Cortex of kidney (tissue), 1 donor: Measurements from ENCODE around the gene MARK1.
A peak's percentile ranks its signal among the peaks of the same experiment; 100 is the strongest.

Experiments used
- DNase-seq: peaks from one replicate; lab custom pipeline; 2025; lab: John Stamatoyannopoulos, UW

The MARK1 gene

DNA sequence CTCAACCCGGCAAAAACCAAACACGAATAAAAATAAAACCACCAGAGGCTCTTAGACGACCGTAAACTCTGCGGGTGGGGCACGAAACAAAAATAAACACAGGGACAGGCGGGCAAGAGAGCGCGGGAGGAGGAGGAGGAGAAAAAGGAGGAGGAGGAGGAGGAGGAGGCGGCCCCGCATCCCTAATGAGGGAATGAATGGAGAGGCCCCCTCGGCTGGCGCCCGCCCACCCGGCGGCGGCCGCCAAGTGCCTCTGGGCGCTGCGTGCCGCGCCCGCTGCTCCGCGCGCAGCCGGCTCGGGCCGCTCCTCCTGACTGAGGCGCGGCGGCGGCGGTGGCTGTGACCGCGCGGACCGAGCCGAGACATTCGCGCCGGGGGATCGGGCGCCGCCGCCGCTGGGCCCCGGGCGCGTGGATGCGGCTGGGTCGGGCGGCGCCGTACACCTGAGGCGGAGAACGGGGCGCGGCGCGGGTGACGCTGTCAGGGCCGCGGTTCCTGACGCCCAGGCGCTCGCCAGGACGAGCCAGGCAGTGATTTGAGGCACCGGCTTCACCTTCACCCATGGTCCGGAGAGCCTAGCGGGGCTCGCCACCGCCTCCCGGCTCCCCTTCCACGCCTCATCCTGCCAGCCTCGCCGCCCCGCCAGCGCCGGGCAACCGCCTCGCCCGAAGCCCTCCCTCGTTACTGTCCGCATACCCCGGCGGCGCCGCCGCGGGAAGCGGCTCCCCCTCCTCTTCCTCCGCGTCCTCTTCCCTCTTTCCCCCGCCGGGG lies at the start of gene MARK1:
Gene MARK1, plus strand, starts transcription at position 229 of the 771 bp plus-strand sequence. CDS start 687 bp downstream, outside the sequence.
- no peak for DNase-seq

DNA sequence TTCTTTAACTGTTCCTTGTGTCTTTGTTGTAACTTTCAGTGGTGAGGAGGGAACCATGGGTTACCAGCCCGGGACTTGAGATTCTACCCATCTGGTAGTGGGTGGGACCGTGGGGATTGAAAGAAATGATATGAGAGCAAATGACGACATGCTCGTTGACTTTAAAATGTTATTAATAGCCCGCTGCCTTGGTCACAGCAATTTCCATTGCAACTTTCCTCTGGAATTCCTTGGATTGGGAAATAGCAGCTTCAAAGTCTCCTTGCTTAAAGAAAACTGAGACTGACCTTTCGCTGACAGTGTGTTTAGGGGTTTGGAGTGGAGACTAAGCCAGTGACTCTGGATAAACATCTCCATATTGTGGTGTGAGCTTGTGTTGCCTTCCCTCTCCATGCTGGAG lies 44.2 kb upstream of the MARK1 start:
- DNase-seq = no peak

DNA sequence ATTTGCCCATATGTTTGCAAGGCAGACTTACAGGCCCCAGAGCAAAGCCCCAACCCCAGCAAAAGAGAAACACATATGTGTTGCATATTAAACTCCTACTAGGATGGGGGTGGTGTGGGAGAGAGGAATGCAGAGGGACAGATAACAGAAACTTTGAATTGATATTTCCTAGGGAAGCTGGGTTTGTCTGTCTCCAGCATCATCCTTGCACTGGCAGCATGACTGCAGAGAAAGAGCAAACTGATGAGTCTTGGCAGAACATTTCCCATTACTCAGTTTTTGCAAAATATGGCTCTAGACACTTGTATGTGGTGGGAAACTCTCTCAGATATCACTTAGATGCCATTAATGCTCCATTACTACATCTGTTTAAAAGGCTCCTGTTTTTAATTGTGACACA lies 43.8 kb upstream of the MARK1 start:
- no peak for DNase-seq

DNA sequence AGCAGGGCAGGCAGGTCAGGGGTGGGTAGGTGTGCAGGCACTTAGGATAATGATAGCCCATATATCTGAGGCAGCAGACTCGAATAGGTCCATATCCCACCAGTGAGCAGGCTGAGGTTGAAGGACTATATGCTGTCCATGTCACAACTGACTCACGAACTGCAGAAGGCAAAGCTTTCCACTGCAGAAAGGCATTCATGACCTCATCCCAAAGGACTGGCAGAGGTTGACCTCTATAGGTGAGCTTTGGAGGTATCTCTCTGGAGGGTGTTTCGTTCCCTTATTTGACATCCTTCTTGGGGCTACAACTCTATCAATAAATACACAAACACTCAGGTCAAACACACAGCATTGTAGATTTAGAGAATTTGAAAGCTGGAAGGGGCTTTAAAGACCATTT lies 42.8 kb upstream of the MARK1 start:
- no peak for DNase-seq

DNA sequence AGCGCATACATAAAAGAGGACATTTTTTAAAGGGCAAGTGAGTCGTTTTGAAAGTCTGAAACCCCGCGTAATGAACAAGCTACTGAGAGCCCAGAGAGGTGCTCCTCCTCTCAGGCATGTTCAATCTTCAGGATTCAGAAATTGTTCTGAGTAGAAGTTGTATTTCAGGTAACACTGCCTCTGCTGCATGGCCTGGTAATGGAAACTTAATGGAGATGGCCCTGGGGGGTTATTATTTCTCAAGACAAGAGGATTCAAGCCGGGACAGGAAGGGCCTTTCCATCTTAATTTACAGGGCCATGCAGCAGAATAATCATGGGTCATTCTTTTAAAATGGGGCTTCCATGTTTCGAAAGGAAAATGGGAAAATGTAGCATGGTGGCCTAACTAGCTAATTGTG lies 42.1 kb upstream of the MARK1 start:
- no peak for DNase-seq

- no peak for DNase-seq
Observed at GRCh38 chr1:220487297-220487820, 40.6 kb upstream of the MARK1 start.

DNA sequence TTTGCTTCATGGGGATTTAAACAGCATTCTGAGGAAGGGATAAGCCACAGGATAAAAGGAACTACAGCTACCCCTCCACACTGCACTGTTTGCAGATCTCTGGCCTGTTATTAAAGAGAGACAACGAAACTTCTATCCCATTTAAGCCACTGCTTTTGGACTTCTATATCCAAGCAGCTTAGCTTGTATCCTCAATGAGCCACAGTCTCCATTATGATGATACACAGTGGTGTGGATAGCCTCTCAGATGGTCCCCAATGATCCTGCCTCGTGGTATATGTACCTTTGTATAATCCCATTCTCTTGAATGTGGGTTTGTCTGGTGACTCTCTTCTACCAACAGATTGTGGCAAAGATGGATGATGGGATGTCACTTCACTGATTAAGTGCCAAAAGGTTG lies 36.0 kb upstream of the MARK1 start:
- no peak for DNase-seq

DNA sequence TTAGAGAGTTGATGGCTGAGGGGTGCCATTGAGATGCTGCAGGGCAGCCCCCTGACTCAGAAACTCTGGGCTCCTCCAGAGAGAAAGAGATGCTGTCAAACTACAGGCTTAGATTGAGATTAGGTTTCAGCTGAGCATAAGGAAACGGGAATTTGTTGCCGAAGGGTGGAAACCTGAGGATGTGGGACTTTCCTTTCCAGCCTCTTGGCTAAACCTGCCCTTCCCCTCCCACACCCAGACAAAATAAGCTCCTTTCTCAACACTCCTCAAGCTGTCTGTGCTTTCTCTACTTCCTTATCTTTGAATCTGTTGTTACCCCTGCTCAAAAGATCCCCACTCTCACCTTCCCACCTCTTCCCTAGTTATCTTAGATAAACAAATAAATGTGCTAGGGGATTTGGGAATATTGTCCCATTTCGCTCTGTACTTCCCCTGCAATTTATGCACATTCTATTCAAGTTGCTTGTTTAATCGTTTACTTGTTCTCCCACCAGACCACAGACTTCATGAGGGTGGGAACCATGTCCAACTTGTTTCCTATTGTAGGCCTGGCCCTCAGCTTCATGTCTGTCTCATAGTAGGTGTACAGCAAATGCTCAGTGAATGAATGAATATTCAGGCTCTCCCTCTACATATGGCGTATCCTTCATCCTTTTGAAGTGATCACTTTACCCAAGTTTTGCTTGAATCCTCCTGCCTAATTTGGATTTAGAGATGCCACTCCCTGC lies 30.6 kb upstream of the MARK1 start:
- DNase-seq = no peak

GRCh38 chr1:220498188-220498587 lies 29.7 kb upstream of the MARK1 start:
- no peak for DNase-seq

- DNase-seq = no peak
Observed at GRCh38 chr1:220500372-220500771, 27.6 kb upstream of the MARK1 start.

- DNase-seq = no peak
Observed at GRCh38 chr1:220504329-220504728, 23.6 kb upstream of the MARK1 start.

DNA sequence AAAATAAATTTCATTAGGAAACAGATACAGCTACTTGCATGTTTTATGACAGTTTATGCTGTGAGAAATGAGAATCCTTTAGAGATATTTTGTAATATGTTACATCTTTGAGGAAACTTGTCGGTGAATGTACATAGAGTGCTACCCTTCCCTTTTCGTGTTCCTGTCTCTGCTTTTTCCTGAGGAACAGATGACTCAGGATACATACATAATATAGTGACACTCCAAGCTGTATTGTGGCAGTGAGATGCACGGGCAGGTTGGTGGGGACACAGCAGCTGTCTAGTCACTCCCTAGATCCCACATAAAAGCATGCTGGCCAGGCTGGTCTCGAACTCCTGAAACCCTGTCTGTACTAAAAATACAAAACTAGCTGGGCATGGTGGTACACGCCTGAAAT lies 20.9 kb upstream of the MARK1 start:
- no peak for DNase-seq

DNA sequence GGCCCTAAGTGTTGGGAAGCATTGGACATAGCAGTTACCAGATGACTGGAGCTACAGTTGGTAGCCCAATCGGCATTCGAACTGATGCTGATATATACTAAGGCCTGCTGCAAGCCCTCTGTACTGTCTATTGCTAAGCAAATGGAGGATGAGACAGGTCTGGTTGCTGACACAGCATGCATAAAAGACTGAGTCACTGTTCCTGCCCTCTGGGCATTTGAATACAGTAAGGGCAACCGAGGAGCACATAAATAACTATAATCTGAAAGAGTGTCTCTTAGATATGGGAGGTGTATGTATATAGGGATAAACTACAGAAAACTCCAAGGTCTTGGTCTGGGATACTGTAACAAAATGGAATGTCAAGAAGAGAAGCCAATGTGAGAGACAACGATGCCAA lies 16.8 kb upstream of the MARK1 start:
- no peak for DNase-seq

- DNase-seq = no peak
Observed at GRCh38 chr1:220511785-220512184, 16.2 kb upstream of the MARK1 start.

- no peak for DNase-seq
Observed at GRCh38 chr1:220513834-220514233, 14.1 kb upstream of the MARK1 start.

DNA sequence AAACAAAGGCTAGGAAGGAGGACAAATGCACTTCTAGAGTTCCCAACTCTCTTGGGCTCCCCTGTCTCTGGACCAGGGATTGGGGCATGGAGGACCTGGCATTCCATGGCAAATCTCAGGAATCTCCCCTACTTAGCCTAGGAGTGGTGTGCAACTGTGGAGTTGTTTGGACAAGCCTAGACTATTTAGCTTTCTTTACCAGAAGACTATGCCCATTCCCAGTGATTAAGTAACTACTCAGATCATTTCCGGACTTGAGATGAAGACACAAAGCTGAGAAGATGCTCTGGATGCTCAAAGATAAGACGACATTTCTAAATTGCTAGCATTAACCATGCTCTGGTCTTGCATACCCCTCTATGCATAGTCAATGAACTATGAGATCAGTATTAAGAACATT lies 13.7 kb upstream of the MARK1 start:
- DNase-seq = no peak

- no peak for DNase-seq
Observed at GRCh38 chr1:220516014-220516721, 11.8 kb upstream of the MARK1 start.

GRCh38 chr1:220516722-220517042 lies 11.3 kb upstream of the MARK1 start:
- DNase-seq = no peak

DNA sequence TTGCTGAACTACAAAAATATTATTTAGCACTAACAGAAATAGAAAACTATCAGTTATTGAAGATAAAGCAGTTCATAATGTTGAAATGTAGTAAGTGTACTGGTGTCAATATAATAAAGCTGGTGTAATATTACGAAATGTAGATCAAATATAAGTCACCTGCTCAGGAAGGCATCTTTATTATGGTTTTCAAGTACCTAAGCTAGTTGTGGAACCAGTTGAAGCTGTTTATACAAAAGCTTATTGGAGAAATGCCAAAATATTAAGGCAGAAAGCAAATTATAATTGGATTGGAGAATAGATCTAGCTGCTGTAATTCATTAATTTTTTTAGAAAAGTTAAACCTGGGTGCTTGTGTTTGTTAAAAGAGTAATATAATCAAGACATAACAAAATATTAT lies 6.2 kb upstream of the MARK1 start:
- no peak for DNase-seq

DNA sequence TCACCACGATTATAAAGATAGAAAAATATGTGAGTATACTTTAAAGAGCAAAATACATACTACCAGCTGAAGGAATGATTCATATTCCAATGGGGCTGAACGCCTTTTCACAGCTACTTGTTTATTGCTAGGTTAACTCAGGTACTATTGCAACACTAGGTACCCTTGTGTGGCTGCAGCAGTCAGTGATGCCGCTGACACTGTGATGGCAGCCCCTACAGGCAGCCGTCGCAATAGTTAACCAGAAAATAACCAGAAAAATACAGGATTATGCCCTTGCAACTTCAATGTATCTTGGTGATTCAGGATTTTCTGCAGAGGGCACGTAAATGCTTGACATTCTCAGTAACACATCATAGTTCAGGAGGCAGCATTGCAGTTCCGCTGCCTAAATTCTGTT lies 1.6 kb upstream of the MARK1 start:
- no peak for DNase-seq

- DNase-seq = peak; percentile 18
Observed at GRCh38 chr1:220527279-220527907, 543 bp upstream of the MARK1 start.
